Panc1 (cell line): Measurements from ENCODE around the gene SLC17A7. TPM values are rescaled to one million over a fixed set of nuclear protein-coding genes. Genes with fewer than 3 reads are reported as not detected.

ENCODE experiments used
- ATAC-seq: fragments of 200-7000 bp; cut with Tn5 transposase; 2 replicates; pipeline ENCODE4 v1.9.1; 2020; ENCODE audit warnings: mild to moderate bottlenecking, moderate library complexity
- BruUV-seq: library from RNA; stranded (reverse); fragments of 400-500 nt; replicated peaks from 2 replicates; lab custom pipeline; 2021; lab: Mats Ljungman, UMichigan
- CTCF ChIA-PET: fragments of 300-600 bp; sonication (Branson Sonifier 250); formaldehyde crosslinking; loops from one replicate; lab custom pipeline; 2022; ENCODE audit warnings: antibody characterized with exemption; lab: Charles Lee
- POLR2A ChIA-PET: fragments of 300-600 bp; sonication (Branson Sonifier 250); formaldehyde crosslinking; loops from one replicate; lab custom pipeline; 2022; ENCODE audit warnings: antibody characterized with exemption; lab: Charles Lee
- DNase-seq: peaks from one replicate; pipeline ENCODE4 v3.0.0-alpha.2; 2010; ENCODE audit warnings: low read depth, low spot score
- H3K27ac ChIP-seq: 2 replicates; pipeline ENCODE4 v1.5.1; 2011; ENCODE audit warnings: mild to moderate bottlenecking, low read length, inconsistent platforms
- H3K27me3 ChIP-seq: fragments of 200-500 bp; sonication (Bioruptor generic); 2 replicates; pipeline ENCODE4 v1.6.0; 2014; ENCODE audit warnings: low read length, inconsistent platforms; ENCODE audit not compliant: control insufficient read depth, insufficient read depth
- H3K36me3 ChIP-seq: fragments of 200-500 bp; sonication (Bioruptor generic); 2 replicates; pipeline ENCODE4 v1.5.1; 2014; ENCODE audit warnings: inconsistent platforms, mild to moderate bottlenecking, low read length, moderate library complexity; ENCODE audit not compliant: control insufficient read depth, insufficient read depth
- H3K4me1 ChIP-seq: 2 replicates; pipeline ENCODE4 v1.5.1; 2011; ENCODE audit warnings: inconsistent platforms, mild to moderate bottlenecking, low read length, moderate library complexity; ENCODE audit not compliant: control insufficient read depth, insufficient read depth
- H3K4me3 ChIP-seq, 2 experiments: 2 replicates each; pipeline ENCODE4 v1.5.1; 2011 to 2012; ENCODE audit warnings: low read depth in 2 of 2, low read length in 2 of 2, mild to moderate bottlenecking in 2 of 2, inconsistent platforms in 1 of 2, moderate library complexity in 1 of 2
- H3K9me3 ChIP-seq: fragments of 200-500 bp; sonication (Bioruptor generic); 2 replicates; pipeline ENCODE4 v1.5.1; 2014; ENCODE audit warnings: low read depth, mild to moderate bottlenecking, inconsistent platforms, low read length, moderate library complexity; ENCODE audit not compliant: control insufficient read depth, insufficient read depth
- POLR2AphosphoS5 ChIP-seq: IDR thresholded peaks from 2 replicates; pipeline ENCODE4 v1.6.1; 2012; ENCODE audit warnings: mild to moderate bottlenecking, low read depth, low read length, moderate library complexity
- REST ChIP-seq, 2 experiments: IDR thresholded peaks; 2 replicates each; pipeline ENCODE4 v1.6.1; 2011 to 2012; ENCODE audit warnings: low read depth in 2 of 2, control low read depth in 1 of 2, low read length in 1 of 2, mild to moderate bottlenecking in 1 of 2, moderate library complexity in 1 of 2; ENCODE audit not compliant: insufficient read depth in 1 of 2
- SIN3A ChIP-seq: IDR thresholded peaks from 2 replicates; pipeline ENCODE4 v1.6.1; 2012; ENCODE audit warnings: low read depth, mild to moderate bottlenecking, low read length, moderate library complexity, borderline replicate concordance; ENCODE audit not compliant: insufficient read depth
- TCF7L2 ChIP-seq: IDR thresholded peaks from 2 replicates; pipeline ENCODE4 v1.6.1; 2011; ENCODE audit warnings: mild to moderate bottlenecking, low read depth, low read length, inconsistent platforms
- in situ Hi-C: cut with HindIII; loops from 2 replicates; pipeline ENCODE4 v1.10.0; 2016; ENCODE audit warnings: low sequenced_read_pairs, low pct_unique_long_range_greater_than_20kb
- intact Hi-C: fragments of 100-400 bp; cut with micrococcal nuclease; formaldehyde crosslinking; loops from one replicate; pipeline ENCODE4 v1.10.0; 2022; ENCODE audit not compliant: unreplicated experiment
- total RNA-seq: library from RNA; stranded (reverse); gene quantifications from one replicate; pipeline ENCODE4 v1.2.1, GENCODE V29; 2021; ENCODE audit not compliant: unreplicated experiment
- TF ChIP-seq, protein P1 (sequence below): fragments of 450-650 bp; IDR thresholded peaks from 2 replicates; pipeline ENCODE4 v1.5.1; 2017; ENCODE audit warnings: mild to moderate bottlenecking

Gene SLC17A7
- total RNA-seq, 1 experiment from 2014 or later, result 1.2 TPM

- BruUV-seq, result no TSS peak
- POLR2A ChIA-PET, result no interaction called here
- ATAC-seq, result no peak
- in situ Hi-C loops, result no loop called here
- intact Hi-C loops, result no loop called here
- no peak for DNase-seq
- Histone ChIP-seq H3K36me3 (no peaks in the 10 kb centered on the region), H3K4me3 (no peak overlapping the region), H3K27me3 (peaks cover 7% of the 10 kb centered on the region), H3K4me1 (peaks cover 3% of the 10 kb centered on the region; the same call in 1 of the 2 replicates), H3K27ac (no peak overlapping the region), H3K9me3 (no peaks in the 10 kb centered on the region)
- TF ChIP-seq SIN3A (no peak), TCF7L2 (no peak), POLR2AphosphoS5 (no peak), REST (IDR thresholded peaks at IDR 0.05; ENCODE audit: insufficient read depth in 1 of 2, low read depth in 2 of 2, low read length in 1 of 2) (no peak)
- TF ChIP-seq, protein P1, sequence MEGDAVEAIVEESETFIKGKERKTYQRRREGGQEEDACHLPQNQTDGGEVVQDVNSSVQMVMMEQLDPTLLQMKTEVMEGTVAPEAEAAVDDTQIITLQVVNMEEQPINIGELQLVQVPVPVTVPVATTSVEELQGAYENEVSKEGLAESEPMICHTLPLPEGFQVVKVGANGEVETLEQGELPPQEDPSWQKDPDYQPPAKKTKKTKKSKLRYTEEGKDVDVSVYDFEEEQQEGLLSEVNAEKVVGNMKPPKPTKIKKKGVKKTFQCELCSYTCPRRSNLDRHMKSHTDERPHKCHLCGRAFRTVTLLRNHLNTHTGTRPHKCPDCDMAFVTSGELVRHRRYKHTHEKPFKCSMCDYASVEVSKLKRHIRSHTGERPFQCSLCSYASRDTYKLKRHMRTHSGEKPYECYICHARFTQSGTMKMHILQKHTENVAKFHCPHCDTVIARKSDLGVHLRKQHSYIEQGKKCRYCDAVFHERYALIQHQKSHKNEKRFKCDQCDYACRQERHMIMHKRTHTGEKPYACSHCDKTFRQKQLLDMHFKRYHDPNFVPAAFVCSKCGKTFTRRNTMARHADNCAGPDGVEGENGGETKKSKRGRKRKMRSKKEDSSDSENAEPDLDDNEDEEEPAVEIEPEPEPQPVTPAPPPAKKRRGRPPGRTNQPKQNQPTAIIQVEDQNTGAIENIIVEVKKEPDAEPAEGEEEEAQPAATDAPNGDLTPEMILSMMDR, result no peak
- CTCF ChIA-PET, result no interaction called here
Observed at GRCh38 chr19:49425922-49426592, 15.3 kb downstream of the SLC17A7 start.

GRCh38 chr19:49425178-49425577 is 16.1 kb downstream of the SLC17A7 start, which contains the start of gene GFY:
Gene GFY, plus strand, starts transcription at chr19:49425388. Its CDS starts 1,043 bp downstream, at chr19:49426431.
- peaks cover 3% of the 10 kb centered on the region; the same call in 1 of the 2 replicates for H3K4me1 ChIP-seq
- H3K27ac ChIP-seq, result no peak within 1 kb of the TSS
- ChIA-PET CTCF (no interaction called here), POLR2A (interaction anchor here (0.5 to 0.6 kb wide), 2 partner anchors 86 to 188 kb away, joined by 7 read pairs; no protein-coding TSS in a partner anchor)
- H3K4me3 ChIP-seq, result no peak within 1 kb of the TSS
- no peaks in the 10 kb centered on the region for H3K9me3 ChIP-seq
- no TSS peak for BruUV-seq
- intact Hi-C loops, result no loop called here
- ATAC-seq (no peak), DNase-seq (no peak)
- peaks cover 10% of the 10 kb centered on the region for H3K27me3 ChIP-seq
- TF ChIP-seq TCF7L2 (no peak), POLR2AphosphoS5 (no peak), SIN3A (no peak), REST (IDR thresholded peaks at IDR 0.05; ENCODE audit: insufficient read depth in 1 of 2, low read depth in 2 of 2, low read length in 1 of 2) (no peak)
- TF ChIP-seq, protein P1, result no peak
- in situ Hi-C loops, result no loop called here
- H3K36me3 ChIP-seq, result no peaks in the 10 kb centered on the region
